DOHH2 (cell line): Measurements from ENCODE around the gene PLK2.

Source experiments
- EZH2phosphoT487 ChIP-seq: fragments of 200-600 bp; sonication (generic); IDR thresholded peaks from 2 replicates; pipeline ENCODE4 v1.6.1; 2017; ENCODE audit warnings: borderline replicate concordance, mild to moderate bottlenecking, antibody characterized with exemption, low read length, moderate library complexity, mixed read lengths
- TF ChIP-seq, protein P1 (sequence below): fragments of 200-600 bp; sonication (generic); IDR thresholded peaks from one replicate; pipeline ENCODE4 v1.5.1; 2014; ENCODE audit warnings: antibody characterized with exemption, mild to moderate bottlenecking, low read depth, low read length; ENCODE audit not compliant: poor library complexity, severe bottlenecking

DNA sequence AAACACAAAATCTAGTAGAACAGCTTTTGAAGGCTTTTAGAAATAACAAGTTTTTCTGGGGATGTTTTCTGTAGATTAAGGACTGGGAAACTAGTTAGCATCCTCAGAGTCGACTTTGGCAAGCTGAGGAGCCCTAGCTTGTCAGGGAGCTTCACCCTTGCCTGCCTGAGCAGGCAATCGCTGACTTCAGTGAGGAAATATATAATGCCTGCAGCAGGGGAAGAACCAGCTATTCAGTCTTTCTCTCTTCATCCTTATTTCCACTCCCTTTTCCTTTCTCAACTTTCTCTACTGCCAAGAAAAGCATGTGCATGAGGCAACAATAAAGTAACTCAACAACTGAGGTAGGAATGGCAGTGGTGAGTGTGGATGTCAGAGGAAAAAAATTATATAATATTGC is 54.7 kb downstream of the PLK2 start:
- TF ChIP-seq, protein P1, sequence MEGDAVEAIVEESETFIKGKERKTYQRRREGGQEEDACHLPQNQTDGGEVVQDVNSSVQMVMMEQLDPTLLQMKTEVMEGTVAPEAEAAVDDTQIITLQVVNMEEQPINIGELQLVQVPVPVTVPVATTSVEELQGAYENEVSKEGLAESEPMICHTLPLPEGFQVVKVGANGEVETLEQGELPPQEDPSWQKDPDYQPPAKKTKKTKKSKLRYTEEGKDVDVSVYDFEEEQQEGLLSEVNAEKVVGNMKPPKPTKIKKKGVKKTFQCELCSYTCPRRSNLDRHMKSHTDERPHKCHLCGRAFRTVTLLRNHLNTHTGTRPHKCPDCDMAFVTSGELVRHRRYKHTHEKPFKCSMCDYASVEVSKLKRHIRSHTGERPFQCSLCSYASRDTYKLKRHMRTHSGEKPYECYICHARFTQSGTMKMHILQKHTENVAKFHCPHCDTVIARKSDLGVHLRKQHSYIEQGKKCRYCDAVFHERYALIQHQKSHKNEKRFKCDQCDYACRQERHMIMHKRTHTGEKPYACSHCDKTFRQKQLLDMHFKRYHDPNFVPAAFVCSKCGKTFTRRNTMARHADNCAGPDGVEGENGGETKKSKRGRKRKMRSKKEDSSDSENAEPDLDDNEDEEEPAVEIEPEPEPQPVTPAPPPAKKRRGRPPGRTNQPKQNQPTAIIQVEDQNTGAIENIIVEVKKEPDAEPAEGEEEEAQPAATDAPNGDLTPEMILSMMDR = no peak
- TF ChIP-seq EZH2phosphoT487 = no peak
